ENCODE data around the gene GSTA4. TPM values are rescaled to one million over a fixed set of nuclear protein-coding genes. Genes with fewer than 3 reads are reported as not detected.
"Not testable (repeated sequence)": the region's sequence is repeated elsewhere in the genome, so short reads cannot be mapped to it uniquely, and the experiment has no call there.

Gene GSTA4
- total RNA-seq, 1 experiment from 2014 or later: 3.9 TPM

DNA sequence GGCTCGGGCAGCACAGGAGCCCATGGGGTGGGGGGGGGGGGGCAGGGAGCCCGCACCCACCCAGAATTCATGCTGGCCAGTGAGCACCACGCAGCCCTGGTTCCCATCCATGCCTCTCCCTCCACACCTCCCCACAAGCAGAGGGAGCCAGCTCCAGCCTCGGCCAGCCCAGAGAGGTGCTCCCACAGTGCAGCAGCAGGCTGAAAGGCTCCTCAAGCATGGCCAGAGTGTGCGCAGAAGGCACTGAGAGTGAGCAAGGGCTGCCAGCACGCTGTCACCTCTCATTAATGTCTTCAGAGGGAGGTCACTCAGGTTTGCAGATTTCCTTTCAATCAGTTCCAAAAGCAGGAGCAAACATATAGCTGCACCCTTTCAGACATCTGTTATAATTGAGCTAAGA is 32.4 kb downstream of the GSTA4 start:
- intact Hi-C loops (cut with micrococcal nuclease; ENCODE audit: unreplicated experiment): no loop called here
- H3K36me3 ChIP-seq (ENCODE audit: control insufficient read depth, insufficient read depth, low read length): no peaks in the 10 kb centered on the region
- ATAC-seq (no peak), DNase-seq (ENCODE audit: low read depth, low spot score) (no peak)
- no peaks in the 10 kb centered on the region; the same call in 1 of the 2 replicates for H3K9me3 ChIP-seq (ENCODE audit: control insufficient read depth, insufficient read depth, low read depth, low read length)
- CTCF ChIA-PET: no interaction called here
- H3K4me3 ChIP-seq (ENCODE audit: low read depth in 2 of 2, low read length in 2 of 2): no peak overlapping the region
- in situ Hi-C loops (cut with HindIII; ENCODE audit: low pct_unique_long_range_greater_than_20kb, low sequenced_read_pairs): no loop called here
- H3K27ac ChIP-seq (ENCODE audit: low read length): no peak overlapping the region
- TF ChIP-seq TCF7L2 (IDR thresholded peaks at IDR 0.05; ENCODE audit: low read depth, low read length): no peak
- TF ChIP-seq REST (IDR thresholded peaks at IDR 0.05; ENCODE audit: insufficient read depth in 1 of 2, low read depth in 2 of 2, low read length in 1 of 2): no peak
- TF ChIP-seq SIN3A (IDR thresholded peaks at IDR 0.05; ENCODE audit: borderline replicate concordance, insufficient read depth, low read depth, low read length): no peak
- no peak for TF ChIP-seq POLR2AphosphoS5 (IDR thresholded peaks at IDR 0.05; ENCODE audit: low read depth, low read length)
- TF ChIP-seq, protein P1, sequence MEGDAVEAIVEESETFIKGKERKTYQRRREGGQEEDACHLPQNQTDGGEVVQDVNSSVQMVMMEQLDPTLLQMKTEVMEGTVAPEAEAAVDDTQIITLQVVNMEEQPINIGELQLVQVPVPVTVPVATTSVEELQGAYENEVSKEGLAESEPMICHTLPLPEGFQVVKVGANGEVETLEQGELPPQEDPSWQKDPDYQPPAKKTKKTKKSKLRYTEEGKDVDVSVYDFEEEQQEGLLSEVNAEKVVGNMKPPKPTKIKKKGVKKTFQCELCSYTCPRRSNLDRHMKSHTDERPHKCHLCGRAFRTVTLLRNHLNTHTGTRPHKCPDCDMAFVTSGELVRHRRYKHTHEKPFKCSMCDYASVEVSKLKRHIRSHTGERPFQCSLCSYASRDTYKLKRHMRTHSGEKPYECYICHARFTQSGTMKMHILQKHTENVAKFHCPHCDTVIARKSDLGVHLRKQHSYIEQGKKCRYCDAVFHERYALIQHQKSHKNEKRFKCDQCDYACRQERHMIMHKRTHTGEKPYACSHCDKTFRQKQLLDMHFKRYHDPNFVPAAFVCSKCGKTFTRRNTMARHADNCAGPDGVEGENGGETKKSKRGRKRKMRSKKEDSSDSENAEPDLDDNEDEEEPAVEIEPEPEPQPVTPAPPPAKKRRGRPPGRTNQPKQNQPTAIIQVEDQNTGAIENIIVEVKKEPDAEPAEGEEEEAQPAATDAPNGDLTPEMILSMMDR (IDR thresholded peaks at IDR 0.05): no peak
- POLR2A ChIA-PET: interaction anchor here (0.7 kb wide), 1 partner anchor 85 kb away, joined by 5 read pairs; no protein-coding TSS in a partner anchor
- BruUV-seq (replicated peaks): no TSS peak
- H3K4me1 ChIP-seq (ENCODE audit: control insufficient read depth, insufficient read depth, low read length): no peaks in the 10 kb centered on the region
- no peaks in the 10 kb centered on the region for H3K27me3 ChIP-seq (ENCODE audit: control insufficient read depth, insufficient read depth, low read length)

- intact Hi-C loops (cut with micrococcal nuclease; ENCODE audit: unreplicated experiment); H3K36me3 ChIP-seq (ENCODE audit: control insufficient read depth, insufficient read depth, low read length); H3K9me3 ChIP-seq (ENCODE audit: control insufficient read depth, insufficient read depth, low read depth, low read length); in situ Hi-C loops (cut with HindIII; ENCODE audit: low pct_unique_long_range_greater_than_20kb, low sequenced_read_pairs); H3K27me3 ChIP-seq (ENCODE audit: control insufficient read depth, insufficient read depth, low read length); CTCF ChIA-PET; DNase-seq (ENCODE audit: low read depth, low spot score); H3K4me1 ChIP-seq (ENCODE audit: control insufficient read depth, insufficient read depth, low read length); H3K27ac ChIP-seq (ENCODE audit: low read length); ATAC-seq; H3K4me3 ChIP-seq (ENCODE audit: low read depth in 2 of 2, low read length in 2 of 2); BruUV-seq (replicated peaks); POLR2A ChIA-PET: not testable (repeated sequence)
Measured at GRCh38 chr6:52961022-52961421, 34.1 kb downstream of the GSTA4 start.

DNA sequence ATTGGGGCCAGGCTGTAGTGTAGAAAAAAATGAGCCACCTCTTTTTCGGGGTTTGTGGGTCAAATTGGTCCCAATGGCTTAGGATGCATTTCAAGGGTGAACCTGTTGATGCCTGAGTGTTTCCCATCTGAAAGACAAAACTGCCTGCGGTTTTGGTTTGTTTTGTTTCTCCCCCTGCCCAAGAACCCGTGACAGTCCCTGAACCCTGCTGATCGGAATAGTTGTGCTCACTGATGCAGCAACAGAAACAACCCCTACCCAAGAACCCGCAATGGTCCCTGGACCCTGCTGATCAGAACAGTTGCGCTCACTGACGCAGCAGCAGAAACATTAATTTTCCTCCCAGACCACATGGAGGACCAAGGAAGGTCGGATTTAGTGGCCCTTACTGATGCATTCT is 34.9 kb downstream of the GSTA4 start:
- H3K27me3 ChIP-seq (ENCODE audit: control insufficient read depth, insufficient read depth, low read length); POLR2A ChIA-PET; H3K4me1 ChIP-seq (ENCODE audit: control insufficient read depth, insufficient read depth, low read length); in situ Hi-C loops (cut with HindIII; ENCODE audit: low pct_unique_long_range_greater_than_20kb, low sequenced_read_pairs); BruUV-seq (replicated peaks); H3K36me3 ChIP-seq (ENCODE audit: control insufficient read depth, insufficient read depth, low read length); H3K4me3 ChIP-seq (ENCODE audit: low read depth in 2 of 2, low read length in 2 of 2); H3K9me3 ChIP-seq (ENCODE audit: control insufficient read depth, insufficient read depth, low read depth, low read length); H3K27ac ChIP-seq (ENCODE audit: low read length); intact Hi-C loops (cut with micrococcal nuclease; ENCODE audit: unreplicated experiment); CTCF ChIA-PET; DNase-seq (ENCODE audit: low read depth, low spot score); ATAC-seq: not testable (repeated sequence)

Data from Panc1 (cell line).